ENCODE results near the gene ZNF473.

ZNF473 gene

GRCh38 chr19:50003810-50004419, 21.9 kb upstream of the ZNF473 start:
- DNase-seq = peak; percentile 42

GRCh38 chr19:50005428-50005827, 20.4 kb upstream of the ZNF473 start:
- DNase-seq = peak; percentile 18

GRCh38 chr19:50007170-50007569, 18.6 kb upstream of the ZNF473 start:
- no peak for DNase-seq

GRCh38 chr19:50007947-50008346, 17.9 kb upstream of the ZNF473 start:
- DNase-seq = no peak

- DNase-seq = peak; percentile 31
These were observed 17.3 kb upstream of the ZNF473 start for GRCh38 chr19:50008532-50008931.

- DNase-seq = no peak
These were observed 9.5 kb upstream of the ZNF473 start for GRCh38 chr19:50016225-50016807.

- DNase-seq = no peak
These were observed 5.3 kb upstream of the ZNF473 start for GRCh38 chr19:50020481-50020880.

GRCh38 chr19:50022823-50023222, 3.0 kb upstream of the ZNF473 start:
- DNase-seq = no peak

GRCh38 chr19:50024719-50025021, 1.1 kb upstream of the ZNF473 start:
- no peak for DNase-seq

- peak; percentile 98 for DNase-seq
These were observed 597 bp upstream of the ZNF473 start, which contains the start of gene VRK3 for GRCh38 chr19:50025022-50025793. Gene VRK3 (minus strand): TSS chr19:50025372. CDS start chr19:50016162, 9,210 bp downstream.

- DNase-seq = no peak
These were observed 723 bp downstream of the ZNF473 start for GRCh38 chr19:50026550-50026906.

GRCh38 chr19:50030225-50030624, 4.4 kb downstream of the ZNF473 start:
- no peak for DNase-seq

GRCh38 chr19:50030937-50031336, 5.1 kb downstream of the ZNF473 start:
- DNase-seq = no peak

- DNase-seq = no peak
These were observed 11.1 kb downstream of the ZNF473 start for GRCh38 chr19:50036908-50037307.

- no peak for DNase-seq
These were observed 14.2 kb downstream of the ZNF473 start for GRCh38 chr19:50039968-50040367.

GRCh38 chr19:50040967-50041366, 15.2 kb downstream of the ZNF473 start:
- DNase-seq = no peak

- DNase-seq = no peak
These were observed 16.7 kb downstream of the ZNF473 start for GRCh38 chr19:50042363-50043024.

- DNase-seq = no peak
These were observed 18.2 kb downstream of the ZNF473 start for GRCh38 chr19:50043967-50044366.

- no peak for DNase-seq
These were observed 19.1 kb downstream of the ZNF473 start for GRCh38 chr19:50044922-50045321.

- peak; percentile 76 for DNase-seq
These were observed 21.1 kb downstream of the ZNF473 start for GRCh38 chr19:50046649-50047503.

- DNase-seq = no peak
These were observed 21.9 kb downstream of the ZNF473 start for GRCh38 chr19:50047671-50048070.

- DNase-seq = peak; percentile 84
These were observed 24.8 kb downstream of the ZNF473 start for GRCh38 chr19:50050406-50051227.

Measured in activated CD4-positive, alpha-beta T cell treated with anti-CD3 and anti-CD28 coated beads for 48 hours (primary cell).